GM18517 (cell line): Measurements from ENCODE around the gene DYNAP.

Experiments used
- ATAC-seq: cut with Tn5 transposase; IDR thresholded peaks from one replicate; pipeline ENCODE4 v1.9.1; 2021; ENCODE audit warnings: mild to moderate bottlenecking, moderate library complexity; ENCODE audit not compliant: unreplicated experiment

The DYNAP gene

GRCh38 chr18:54590945-54591344 is at the start of gene DYNAP:
TSS of gene DYNAP (plus strand) at chr18:54591245. CDS start at chr18:54591283, 38 bp downstream.
- no peak for ATAC-seq

GRCh38 chr18:54551590-54551989 is 39.5 kb upstream of the DYNAP start:
- ATAC-seq, result no peak

GRCh38 chr18:54555286-54555685 is 35.8 kb upstream of the DYNAP start:
- ATAC-seq, result no peak

- ATAC-seq, result no peak
Measured at GRCh38 chr18:54555996-54556395, 35.0 kb upstream of the DYNAP start.

GRCh38 chr18:54557958-54558357 is 33.1 kb upstream of the DYNAP start:
- ATAC-seq, result no peak

GRCh38 chr18:54558609-54559585 is 32.1 kb upstream of the DYNAP start:
- ATAC-seq, result peak; percentile 66

GRCh38 chr18:54561706-54562267 is 29.3 kb upstream of the DYNAP start:
- no peak for ATAC-seq

GRCh38 chr18:54580202-54580729 is 10.8 kb upstream of the DYNAP start:
- ATAC-seq, result no peak

- ATAC-seq, result no peak
Measured at GRCh38 chr18:54584065-54584464, 7.0 kb upstream of the DYNAP start.

- ATAC-seq, result no peak
Measured at GRCh38 chr18:54585743-54586142, 5.3 kb upstream of the DYNAP start.

GRCh38 chr18:54604211-54604610 is 13.2 kb downstream of the DYNAP start:
- ATAC-seq, result no peak

- ATAC-seq, result no peak
Measured at GRCh38 chr18:54606835-54607212, 15.8 kb downstream of the DYNAP start.

GRCh38 chr18:54607213-54608027 is 16.4 kb downstream of the DYNAP start:
- no peak for ATAC-seq

GRCh38 chr18:54608028-54608642 is 17.1 kb downstream of the DYNAP start:
- ATAC-seq, result no peak

- ATAC-seq, result no peak
Measured at GRCh38 chr18:54611816-54612215, 20.8 kb downstream of the DYNAP start.

GRCh38 chr18:54612237-54612636 is 21.2 kb downstream of the DYNAP start:
- ATAC-seq, result no peak

GRCh38 chr18:54613174-54613573 is 22.1 kb downstream of the DYNAP start:
- no peak for ATAC-seq

- no peak for ATAC-seq
Measured at GRCh38 chr18:54616220-54616848, 25.3 kb downstream of the DYNAP start.

- ATAC-seq, result no peak
Measured at GRCh38 chr18:54622084-54622483, 31.0 kb downstream of the DYNAP start.

- ATAC-seq, result no peak
Measured at GRCh38 chr18:54626779-54627178, 35.7 kb downstream of the DYNAP start.
